HCT116 (cell line): Measurements from ENCODE around the gene EGFR. TPM values are rescaled to one million over a fixed set of nuclear protein-coding genes. Genes with fewer than 3 reads are reported as not detected.
A peak's percentile ranks its signal among the peaks of the same experiment; 100 is the strongest.

Experiments used
- ATAC-seq: fragments of 200-7000 bp; cut with Tn5 transposase; 2 replicates; pipeline ENCODE4 v1.9.1; 2020; ENCODE audit warnings: mild to moderate bottlenecking, moderate library complexity
- BruUV-seq: library from RNA; stranded (reverse); fragments of 400-500 nt; replicated peaks from 2 replicates; lab custom pipeline; 2021; lab: Mats Ljungman, UMichigan
- CTCF ChIA-PET: fragments of 300-600 bp; sonication (Branson Sonifier 250); formaldehyde crosslinking; loops from one replicate; lab custom pipeline; 2021; ENCODE audit warnings: antibody characterized with exemption; lab: Charles Lee
- POLR2A ChIA-PET: fragments of 300-600, 350-600 bp; sonication (Branson Sonifier 250); formaldehyde crosslinking; loops from one replicate; lab custom pipeline; 2021; ENCODE audit warnings: antibody characterized with exemption; lab: Charles Lee
- RAD21 ChIA-PET, 2 experiments: fragments of 300-600 bp; sonication (Branson Sonifier 250); formaldehyde crosslinking; loops; one replicate each; lab custom pipeline; 2023; ENCODE audit warnings: low total read pairs in 2 of 2; ENCODE audit not compliant: uncharacterized antibody in 2 of 2, unreplicated experiment in 2 of 2, low non-redundant PET in 1 of 2; lab: Charles Lee
- DNase-seq: peaks from one replicate; pipeline ENCODE4 v3.0.0-alpha.2; 2010; ENCODE audit warnings: low read depth, low spot score
- H2AFZ ChIP-seq: fragments of 200-600 bp; shearing (Covaris generic), sonication (generic); 2 replicates; pipeline ENCODE4 v1.6.1; 2017; ENCODE audit warnings: low read depth, mixed run types, mixed read lengths, antibody characterized with exemption, low read length; ENCODE audit not compliant: poor library complexity, severe bottlenecking
- H3K27ac ChIP-seq: 2 replicates; pipeline ENCODE4 v1.5.1; 2012; ENCODE audit warnings: low read depth, low read length
- H3K27me3 ChIP-seq: fragments of 200-600 bp; sonication (generic); 2 replicates; pipeline ENCODE4 v1.6.1; 2016; ENCODE audit warnings: mixed run types, low read length, mixed read lengths; ENCODE audit not compliant: insufficient read depth
- H3K36me3 ChIP-seq, 2 experiments: fragments of 200-500 bp in 1 of 2; fragments of 200-600 bp in 1 of 2; sonication (Bioruptor generic) in 1 of 2; sonication (generic) in 1 of 2; 2 replicates each; pipeline versions ENCODE4 v1.5.1 to v1.6.1; 2014 to 2016; ENCODE audit warnings: low read length in 2 of 2, inconsistent platforms in 1 of 2, mixed read lengths in 1 of 2, mixed run types in 1 of 2; ENCODE audit not compliant: insufficient read depth in 2 of 2, control insufficient read depth in 1 of 2
- H3K4me1 ChIP-seq, 2 experiments: fragments of 200-600 bp in 1 of 2; sonication (generic) in 1 of 2; 2 replicates each; pipeline versions ENCODE4 v1.5.1 to v1.6.1; 2012 to 2017; ENCODE audit warnings: low read length in 2 of 2, inconsistent platforms in 1 of 2, mild to moderate bottlenecking in 1 of 2, mixed read lengths in 1 of 2, mixed run types in 1 of 2, moderate library complexity in 1 of 2; ENCODE audit not compliant: insufficient read depth in 2 of 2, control insufficient read depth in 1 of 2
- H3K4me2 ChIP-seq: fragments of 200-600 bp; sonication (generic); 2 replicates; pipeline ENCODE4 v1.6.1; 2017; ENCODE audit warnings: mixed run types, low read length, mixed read lengths
- H3K4me3 ChIP-seq, 2 experiments: fragments of 200-600 bp in 1 of 2; sonication (generic) in 1 of 2; replicated peaks in 1 of 2; 2 replicates each; pipeline ENCODE4 v1.5.1; 2011 to 2016; ENCODE audit warnings: low read length in 2 of 2, control low read depth in 1 of 2, low read depth in 1 of 2, mild to moderate bottlenecking in 1 of 2, mixed read lengths in 1 of 2, mixed run types in 1 of 2
- H3K79me2 ChIP-seq: fragments of 200-600 bp; sonication (generic); 2 replicates; pipeline ENCODE4 v1.6.1; 2017; ENCODE audit warnings: mild to moderate bottlenecking, mixed run types, low read length, moderate library complexity, mixed read lengths; ENCODE audit not compliant: insufficient read depth
- H3K9ac ChIP-seq: fragments of 200-600 bp; sonication (generic); 2 replicates; pipeline ENCODE4 v1.6.1; 2016; ENCODE audit warnings: low read length, mixed read lengths
- H3K9me2 ChIP-seq: fragments of 200-600 bp; sonication (generic), shearing (Covaris generic); 2 replicates; pipeline ENCODE4 v1.6.1; 2017; ENCODE audit warnings: mixed run types, mild to moderate bottlenecking, moderate library complexity; ENCODE audit not compliant: insufficient read depth
- H3K9me3 ChIP-seq, 2 experiments: fragments of 200-500 bp in 1 of 2; fragments of 200-600 bp in 1 of 2; sonication (Bioruptor generic) in 1 of 2; sonication (generic) in 1 of 2; 2 replicates each; pipeline ENCODE4 v1.6.1; 2014 to 2017; ENCODE audit warnings: low read length in 2 of 2, mixed read lengths in 2 of 2, inconsistent platforms in 1 of 2, low read depth in 1 of 2, mild to moderate bottlenecking in 1 of 2, mixed run types in 1 of 2, moderate library complexity in 1 of 2; ENCODE audit not compliant: control insufficient read depth in 1 of 2, insufficient read depth in 1 of 2
- H4K20me1 ChIP-seq: fragments of 200-600 bp; sonication (generic), shearing (Covaris generic); 2 replicates; pipeline ENCODE4 v1.6.1; 2017; ENCODE audit warnings: mixed run types, mild to moderate bottlenecking, moderate library complexity; ENCODE audit not compliant: insufficient read depth
- ATF3 ChIP-seq: IDR thresholded peaks from 2 replicates; pipeline ENCODE4 v1.6.1; 2012
- CBX3 ChIP-seq: IDR thresholded peaks from 2 replicates; pipeline ENCODE4 v1.6.1; 2012; ENCODE audit warnings: low read depth
- CEBPB ChIP-seq: IDR thresholded peaks from 2 replicates; pipeline ENCODE4 v1.6.1; 2012; ENCODE audit warnings: low read depth
- EGR1 ChIP-seq: IDR thresholded peaks from 2 replicates; pipeline ENCODE4 v1.6.1; 2012; ENCODE audit warnings: low read depth
- ELF1 ChIP-seq: IDR thresholded peaks from 2 replicates; pipeline ENCODE4 v1.6.1; 2012; ENCODE audit warnings: low read depth, borderline replicate concordance
- EZH2 ChIP-seq: fragments of 200-600 bp; sonication (generic); IDR thresholded peaks from 2 replicates; pipeline ENCODE4 v1.6.1; 2017; ENCODE audit warnings: antibody characterized with exemption, mixed run types
- EZH2phosphoT487 ChIP-seq: fragments of 200-600 bp; IDR thresholded peaks from 2 replicates; pipeline ENCODE4 v1.6.1; 2018; ENCODE audit warnings: antibody characterized with exemption, borderline replicate concordance
- FOSL1 ChIP-seq: IDR thresholded peaks from 2 replicates; pipeline ENCODE4 v1.6.1; 2012; ENCODE audit warnings: low read depth
- JUND ChIP-seq: IDR thresholded peaks from 2 replicates; pipeline ENCODE4 v1.6.1; 2012
- POLR2A ChIP-seq: IDR thresholded peaks from 2 replicates; pipeline ENCODE4 v1.7.0; 2011; ENCODE audit warnings: borderline replicate concordance; ENCODE audit not compliant: insufficient read depth, insufficient read length; ENCODE audit errors: extremely low read depth
- POLR2AphosphoS5 ChIP-seq: IDR thresholded peaks from 2 replicates; pipeline ENCODE4 v1.6.1; 2011; ENCODE audit warnings: mild to moderate bottlenecking, low read depth, low read length, moderate library complexity
- RAD21 ChIP-seq: IDR thresholded peaks from 2 replicates; pipeline ENCODE4 v1.6.1; 2012; ENCODE audit warnings: low read depth, mild to moderate bottlenecking
- TCF7L2 ChIP-seq: IDR thresholded peaks from 2 replicates; pipeline ENCODE4 v1.7.0; 2011; ENCODE audit warnings: borderline replicate concordance, inconsistent platforms; ENCODE audit not compliant: insufficient read depth, insufficient read length; ENCODE audit errors: extremely low read depth
- YY1 ChIP-seq: IDR thresholded peaks from 2 replicates; pipeline ENCODE4 v1.6.1; 2011; ENCODE audit warnings: low read length, low read depth, moderate library complexity, mild to moderate bottlenecking; ENCODE audit not compliant: insufficient replicate concordance; ENCODE audit errors: extremely low read depth
- intact Hi-C: fragments of 100-400 bp; cut with micrococcal nuclease; formaldehyde crosslinking; loops from 2 replicates; pipeline ENCODE4 v1.10.0; 2022
- total RNA-seq: library from RNA; stranded (reverse); gene quantifications from one replicate; pipeline ENCODE4 v1.2.1, GENCODE V29; 2021; ENCODE audit not compliant: unreplicated experiment
- TF ChIP-seq, protein P1 (sequence below): IDR thresholded peaks from 2 replicates; pipeline ENCODE4 v1.6.1; 2012; ENCODE audit warnings: low read depth
- TF ChIP-seq, protein P2 (sequence below), 3 experiments: fragments of 200-600 bp in 1 of 3; sonication (generic) in 1 of 3; IDR thresholded peaks in 2 of 3; conservative IDR thresholded peaks in 1 of 3; 2 replicates each; pipeline ENCODE4 v1.5.1; 2012 to 2017; ENCODE audit warnings: low read depth in 2 of 3, low read length in 2 of 3, antibody characterized with exemption in 1 of 3, borderline replicate concordance in 1 of 3, control low read depth in 1 of 3, mild to moderate bottlenecking in 1 of 3, mixed read lengths in 1 of 3, mixed run types in 1 of 3, moderate library complexity in 1 of 3; ENCODE audit not compliant: insufficient read depth in 1 of 3
- TF ChIP-seq, protein P3 (sequence below): IDR thresholded peaks from 2 replicates; pipeline ENCODE4 v1.6.1; 2012

Gene EGFR
- total RNA-seq, 1 experiment from 2014 or later = 71.5 TPM

- Histone ChIP-seq H2AFZ (no peak overlapping the region), H3K9me3 (no peaks in the 10 kb centered on the region), H3K79me2 (peaks cover 47% of the 10 kb centered on the region), H3K4me1 (peaks cover 38 to 86% of the 10 kb centered on the region in 2 experiments), H3K36me3 (no peaks in the 10 kb centered on the region; a peak in 1 of 4 replicates), H3K27ac (no peak overlapping the region), H3K4me2 (no peak overlapping the region), H3K4me3 (no peak overlapping the region), H3K27me3 (no peaks in the 10 kb centered on the region), H4K20me1 (no peaks in the 10 kb centered on the region), H3K9ac (peak overlapping the region; percentile 64; the same call in 1 of the 2 replicates), H3K9me2 (no peaks in the 10 kb centered on the region)
- intact Hi-C loops = loop anchor here (5.0 kb wide), 1 partner anchor 284 kb away; no protein-coding TSS in a partner anchor
- TF ChIP-seq POLR2AphosphoS5 (no peak), ATF3 (no peak), FOSL1 (no peak), YY1 (no peak), CBX3 (no peak), ELF1 (no peak), EZH2 (no peak), POLR2A (no peak), EZH2phosphoT487 (no peak), CEBPB (no peak), JUND (no peak), TCF7L2 (no peak), EGR1 (no peak), RAD21 (no peak)
- TF ChIP-seq, protein P1, sequence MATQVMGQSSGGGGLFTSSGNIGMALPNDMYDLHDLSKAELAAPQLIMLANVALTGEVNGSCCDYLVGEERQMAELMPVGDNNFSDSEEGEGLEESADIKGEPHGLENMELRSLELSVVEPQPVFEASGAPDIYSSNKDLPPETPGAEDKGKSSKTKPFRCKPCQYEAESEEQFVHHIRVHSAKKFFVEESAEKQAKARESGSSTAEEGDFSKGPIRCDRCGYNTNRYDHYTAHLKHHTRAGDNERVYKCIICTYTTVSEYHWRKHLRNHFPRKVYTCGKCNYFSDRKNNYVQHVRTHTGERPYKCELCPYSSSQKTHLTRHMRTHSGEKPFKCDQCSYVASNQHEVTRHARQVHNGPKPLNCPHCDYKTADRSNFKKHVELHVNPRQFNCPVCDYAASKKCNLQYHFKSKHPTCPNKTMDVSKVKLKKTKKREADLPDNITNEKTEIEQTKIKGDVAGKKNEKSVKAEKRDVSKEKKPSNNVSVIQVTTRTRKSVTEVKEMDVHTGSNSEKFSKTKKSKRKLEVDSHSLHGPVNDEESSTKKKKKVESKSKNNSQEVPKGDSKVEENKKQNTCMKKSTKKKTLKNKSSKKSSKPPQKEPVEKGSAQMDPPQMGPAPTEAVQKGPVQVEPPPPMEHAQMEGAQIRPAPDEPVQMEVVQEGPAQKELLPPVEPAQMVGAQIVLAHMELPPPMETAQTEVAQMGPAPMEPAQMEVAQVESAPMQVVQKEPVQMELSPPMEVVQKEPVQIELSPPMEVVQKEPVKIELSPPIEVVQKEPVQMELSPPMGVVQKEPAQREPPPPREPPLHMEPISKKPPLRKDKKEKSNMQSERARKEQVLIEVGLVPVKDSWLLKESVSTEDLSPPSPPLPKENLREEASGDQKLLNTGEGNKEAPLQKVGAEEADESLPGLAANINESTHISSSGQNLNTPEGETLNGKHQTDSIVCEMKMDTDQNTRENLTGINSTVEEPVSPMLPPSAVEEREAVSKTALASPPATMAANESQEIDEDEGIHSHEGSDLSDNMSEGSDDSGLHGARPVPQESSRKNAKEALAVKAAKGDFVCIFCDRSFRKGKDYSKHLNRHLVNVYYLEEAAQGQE = no peak
- TF ChIP-seq, protein P2, sequence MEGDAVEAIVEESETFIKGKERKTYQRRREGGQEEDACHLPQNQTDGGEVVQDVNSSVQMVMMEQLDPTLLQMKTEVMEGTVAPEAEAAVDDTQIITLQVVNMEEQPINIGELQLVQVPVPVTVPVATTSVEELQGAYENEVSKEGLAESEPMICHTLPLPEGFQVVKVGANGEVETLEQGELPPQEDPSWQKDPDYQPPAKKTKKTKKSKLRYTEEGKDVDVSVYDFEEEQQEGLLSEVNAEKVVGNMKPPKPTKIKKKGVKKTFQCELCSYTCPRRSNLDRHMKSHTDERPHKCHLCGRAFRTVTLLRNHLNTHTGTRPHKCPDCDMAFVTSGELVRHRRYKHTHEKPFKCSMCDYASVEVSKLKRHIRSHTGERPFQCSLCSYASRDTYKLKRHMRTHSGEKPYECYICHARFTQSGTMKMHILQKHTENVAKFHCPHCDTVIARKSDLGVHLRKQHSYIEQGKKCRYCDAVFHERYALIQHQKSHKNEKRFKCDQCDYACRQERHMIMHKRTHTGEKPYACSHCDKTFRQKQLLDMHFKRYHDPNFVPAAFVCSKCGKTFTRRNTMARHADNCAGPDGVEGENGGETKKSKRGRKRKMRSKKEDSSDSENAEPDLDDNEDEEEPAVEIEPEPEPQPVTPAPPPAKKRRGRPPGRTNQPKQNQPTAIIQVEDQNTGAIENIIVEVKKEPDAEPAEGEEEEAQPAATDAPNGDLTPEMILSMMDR (IDR thresholded peaks at IDR 0.05 in 2 of 3, conservative IDR thresholded peaks at IDR 0.05 in 1 of 3; ENCODE audit: borderline replicate concordance in 1 of 3, insufficient read depth in 1 of 3, low read depth in 2 of 3, low read length in 2 of 3) = no peak
- TF ChIP-seq, protein P3, sequence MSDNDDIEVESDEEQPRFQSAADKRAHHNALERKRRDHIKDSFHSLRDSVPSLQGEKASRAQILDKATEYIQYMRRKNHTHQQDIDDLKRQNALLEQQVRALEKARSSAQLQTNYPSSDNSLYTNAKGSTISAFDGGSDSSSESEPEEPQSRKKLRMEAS = no peak
- DNase-seq (no peak), ATAC-seq (no peak)
- no TSS peak for BruUV-seq
- CTCF ChIA-PET = no interaction called here
- RAD21 ChIA-PET = no interaction called here
- POLR2A ChIA-PET = interaction anchor here (0.7 to 1.1 kb wide), 3 partner anchors 8 to 313 kb away, joined by 3 read pairs; partner anchors contain the start of gene SEC61G
Measured at GRCh38 chr7:55071411-55072175, 52.8 kb downstream of the EGFR start.
